ENCODE measurements around the gene CGB5.
"Not testable (repeated sequence)": the region's sequence is repeated elsewhere in the genome, so short reads cannot be mapped to it uniquely, and the experiment has no call there.

The CGB5 gene

GRCh38 chr19:49056902-49057596 is 13.4 kb downstream of the CGB5 start:
- not testable (repeated sequence) for DNase-seq (ENCODE audit: low read depth in 1 of 2, low spot score in 1 of 2)

- peak in 1 of 2 donors; percentile 7 for DNase-seq (ENCODE audit: low read depth in 1 of 2, low spot score in 1 of 2)
These were observed 14.1 kb downstream of the CGB5 start, which contains the start of gene CGB7 for GRCh38 chr19:49057636-49058234. TSS of gene CGB7 (minus strand) at chr19:49057749. CDS start at chr19:49055375, 2,374 bp downstream.

GRCh38 chr19:49058562-49058961 is 14.9 kb downstream of the CGB5 start:
- no peak for DNase-seq (ENCODE audit: low read depth in 1 of 2, low spot score in 1 of 2)

- DNase-seq (ENCODE audit: low read depth in 1 of 2, low spot score in 1 of 2): no peak
These were observed 15.4 kb downstream of the CGB5 start for GRCh38 chr19:49059053-49059452.

GRCh38 chr19:49061000-49061399 is 17.4 kb downstream of the CGB5 start:
- no peak for DNase-seq (ENCODE audit: low read depth in 1 of 2, low spot score in 1 of 2)

GRCh38 chr19:49061445-49061844 is 17.8 kb downstream of the CGB5 start:
- no peak for DNase-seq (ENCODE audit: low read depth in 1 of 2, low spot score in 1 of 2)

- no peak for DNase-seq (ENCODE audit: low read depth in 1 of 2, low spot score in 1 of 2)
These were observed 20.5 kb downstream of the CGB5 start for GRCh38 chr19:49064029-49064629.

- no peak for DNase-seq (ENCODE audit: low read depth in 1 of 2, low spot score in 1 of 2)
These were observed 21.3 kb downstream of the CGB5 start, which contains the start of gene NTF4 for GRCh38 chr19:49064768-49065611. TSS of gene NTF4 (minus strand) at chr19:49064818. CDS start at chr19:49061997, 2,821 bp downstream.

- no peak for DNase-seq (ENCODE audit: low read depth in 1 of 2, low spot score in 1 of 2)
These were observed 22.4 kb downstream of the CGB5 start for GRCh38 chr19:49065905-49066512.

- no peak for DNase-seq (ENCODE audit: low read depth in 1 of 2, low spot score in 1 of 2)
These were observed 23.9 kb downstream of the CGB5 start for GRCh38 chr19:49067554-49067953.

- DNase-seq (ENCODE audit: low read depth in 1 of 2, low spot score in 1 of 2): no peak
These were observed 25.4 kb downstream of the CGB5 start for GRCh38 chr19:49069026-49069425.

GRCh38 chr19:49070416-49070815 is 26.8 kb downstream of the CGB5 start:
- DNase-seq (ENCODE audit: low read depth in 1 of 2, low spot score in 1 of 2): no peak

- no peak for DNase-seq (ENCODE audit: low read depth in 1 of 2, low spot score in 1 of 2)
These were observed 28.4 kb downstream of the CGB5 start for GRCh38 chr19:49071860-49072547.

GRCh38 chr19:49073514-49074378 is 30.1 kb downstream of the CGB5 start:
- DNase-seq (ENCODE audit: low read depth in 1 of 2, low spot score in 1 of 2): no peak

- DNase-seq (ENCODE audit: low read depth in 1 of 2, low spot score in 1 of 2): not testable (repeated sequence)
These were observed 31.2 kb downstream of the CGB5 start for GRCh38 chr19:49074869-49075268.

GRCh38 chr19:49080392-49080791 is 36.7 kb downstream of the CGB5 start:
- DNase-seq (ENCODE audit: low read depth in 1 of 2, low spot score in 1 of 2): no peak

- DNase-seq (ENCODE audit: low read depth in 1 of 2, low spot score in 1 of 2): no peak
These were observed 37.6 kb downstream of the CGB5 start for GRCh38 chr19:49081273-49081672.

GRCh38 chr19:49084206-49085019 is 40.8 kb downstream of the CGB5 start:
- DNase-seq (ENCODE audit: low read depth in 1 of 2, low spot score in 1 of 2): no peak
